ENCODE data around the gene FCAMR. TPM values are rescaled to one million over a fixed set of nuclear protein-coding genes. Genes with fewer than 3 reads are reported as not detected.
A peak's percentile ranks its signal among the peaks of the same experiment; 100 is the strongest.

FCAMR gene
- total RNA-seq, 4 donors from 2014 or later, result not detected

GRCh38 chr1:206955476-206956451 is 14.5 kb downstream of the FCAMR start:
- Histone ChIP-seq H3K9me3 (no peaks in the 10 kb centered on the region), H3K4me3 (no peak overlapping the region), H3K4me1 (peaks cover 30 to 53% (median 39%) of the 10 kb centered on the region in 3 donors), H3K27ac (peak overlapping the region; percentile 15 to 88 (median 84)), H3K27me3 (no peaks in the 10 kb centered on the region), H3K36me3 (no peaks in the 10 kb centered on the region)
- intact Hi-C loops (cut with DNase I), result no loop called here
- WGBS, 2 donors, result 36 to 45% methylated on average over 10 to 11 of the region's 11 CpGs
- no peak for DNase-seq
- TF ChIP-seq POLR2A (IDR thresholded peaks at IDR 0.05) (no peak), CTCF (IDR thresholded peaks at IDR 0.05) (no peak)

GRCh38 chr1:206954459-206955342 is 15.6 kb downstream of the FCAMR start:
- 61 to 66% methylated on average over 8 to 10 of the region's 10 CpGs for WGBS, 2 donors
- Histone ChIP-seq H3K9me3 (no peaks in the 10 kb centered on the region), H3K4me1 (peaks cover 30 to 52% (median 39%) of the 10 kb centered on the region in 3 donors), H3K27me3 (no peaks in the 10 kb centered on the region), H3K36me3 (no peaks in the 10 kb centered on the region), H3K27ac (peak overlapping the region; percentile 71 to 88 (median 84)), H3K4me3 (no peak overlapping the region)
- intact Hi-C loops (cut with DNase I), result no loop called here
- DNase-seq, result no peak
- TF ChIP-seq POLR2A (IDR thresholded peaks at IDR 0.05) (no peak), CTCF (IDR thresholded peaks at IDR 0.05) (no peak)

- Histone ChIP-seq H3K4me3 (no peak overlapping the region), H3K27me3 (no peaks in the 10 kb centered on the region), H3K27ac (peak overlapping the region; percentile 71 to 88 (median 84)), H3K36me3 (no peaks in the 10 kb centered on the region), H3K9me3 (no peaks in the 10 kb centered on the region), H3K4me1 (peaks cover 30 to 52% (median 39%) of the 10 kb centered on the region in 3 donors)
- WGBS, 2 donors, result 90% methylated on average over 2 of the region's 2 CpGs; no CpG with 5 or more reads in 1 of the 2 donors
- intact Hi-C loops (cut with DNase I), result no loop called here
- TF ChIP-seq CTCF (IDR thresholded peaks at IDR 0.05) (no peak), POLR2A (IDR thresholded peaks at IDR 0.05) (no peak)
- DNase-seq, result no peak
Observed at GRCh38 chr1:206953626-206954025, 16.6 kb downstream of the FCAMR start.

GRCh38 chr1:206953126-206953525 is 17.1 kb downstream of the FCAMR start:
- Histone ChIP-seq H3K9me3 (no peaks in the 10 kb centered on the region), H3K27me3 (no peaks in the 10 kb centered on the region), H3K36me3 (no peaks in the 10 kb centered on the region), H3K27ac (peak overlapping the region; percentile 71 to 88 (median 84)), H3K4me1 (peaks cover 30 to 52% (median 39%) of the 10 kb centered on the region in 3 donors), H3K4me3 (no peak overlapping the region)
- no peak for TF ChIP-seq CTCF (IDR thresholded peaks at IDR 0.05)
- TF ChIP-seq POLR2A (IDR thresholded peaks at IDR 0.05), result no peak
- no peak for DNase-seq
- 33 to 54% methylated on average over 1 to 3 of the region's 3 CpGs for WGBS, 2 donors
- intact Hi-C loops (cut with DNase I), result no loop called here
